A673 (cell line): ENCODE data around the gene KDM1A. TPM values are rescaled to one million over a fixed set of nuclear protein-coding genes. Genes with fewer than 3 reads are reported as not detected.
A peak's percentile ranks its signal among the peaks of the same experiment; 100 is the strongest.

Experiments
- Bru-seq: library from RNA; stranded (reverse); fragments of 400-500 nt; gene quantifications from one replicate; lab custom pipeline; 2021; lab: Mats Ljungman, UMichigan
- BruChase-seq, 2 experiments: library from RNA; stranded (reverse); fragments of 400-500 nt; gene quantifications; one replicate each; lab custom pipeline; 2021; lab: Mats Ljungman, UMichigan
- BruUV-seq: library from RNA; stranded (reverse); fragments of 400-500 nt; replicated peaks from 2 replicates; lab custom pipeline; 2021; lab: Mats Ljungman, UMichigan
- CTCF ChIA-PET: fragments of 300-600 bp; sonication (Branson Sonifier 250); formaldehyde crosslinking; loops from one replicate; lab custom pipeline; 2022; ENCODE audit warnings: antibody characterized with exemption; lab: Charles Lee
- POLR2A ChIA-PET: fragments of 300-600 bp; sonication (Branson Sonifier 250); formaldehyde crosslinking; loops from one replicate; lab custom pipeline; 2022; ENCODE audit warnings: antibody characterized with exemption; ENCODE audit not compliant: low non-redundant PET; lab: Charles Lee
- DNase-seq: peaks from one replicate; pipeline ENCODE4 v3.0.0-alpha.2; 2015; ENCODE audit warnings: low spot score
- H3K27ac ChIP-seq: fragments of 200-600 bp; sonication (generic); 2 replicates; pipeline ENCODE4 v1.5.1; 2016; ENCODE audit warnings: mixed run types, low read depth, mild to moderate bottlenecking, mixed read lengths, antibody characterized with exemption, low read length; ENCODE audit not compliant: poor library complexity, severe bottlenecking
- H3K27me3 ChIP-seq: fragments of 200-600 bp; sonication (generic); replicated peaks from 2 replicates; pipeline ENCODE4 v1.6.1; 2017; ENCODE audit warnings: mixed run types, low read depth, mild to moderate bottlenecking, mixed read lengths, antibody characterized with exemption, low read length; ENCODE audit not compliant: insufficient read depth, poor library complexity
- H3K36me3 ChIP-seq: fragments of 200-600 bp; sonication (generic); 2 replicates; pipeline ENCODE4 v1.6.1; 2016; ENCODE audit warnings: mixed run types, mild to moderate bottlenecking, mixed read lengths, antibody characterized with exemption, low read length; ENCODE audit not compliant: insufficient read depth, poor library complexity, severe bottlenecking
- H3K4me1 ChIP-seq: fragments of 200-600 bp; sonication (generic); 2 replicates; pipeline ENCODE4 v1.6.1; 2017; ENCODE audit warnings: mixed run types, mild to moderate bottlenecking, mixed read lengths, antibody characterized with exemption, low read length; ENCODE audit not compliant: insufficient read depth, poor library complexity, severe bottlenecking
- H3K4me3 ChIP-seq: fragments of 200-600 bp; sonication (generic); 2 replicates; pipeline ENCODE4 v1.5.1; 2016; ENCODE audit warnings: low read depth, mixed run types, mild to moderate bottlenecking, mixed read lengths, low read length; ENCODE audit not compliant: poor library complexity, severe bottlenecking
- H3K9me3 ChIP-seq: fragments of 200-600 bp; sonication (generic); 2 replicates; pipeline ENCODE4 v1.6.1; 2016; ENCODE audit warnings: mixed run types, low read depth, mild to moderate bottlenecking, mixed read lengths, antibody characterized with exemption, low read length; ENCODE audit not compliant: poor library complexity, severe bottlenecking
- CTCF ChIP-seq: fragments of 300-800, 200-600 bp; sonication (generic); conservative IDR thresholded peaks from 2 replicates; pipeline ENCODE4 v1.5.1; 2017; ENCODE audit warnings: low read depth, mild to moderate bottlenecking, antibody characterized with exemption, low read length, moderate library complexity, mixed read lengths
- EZH2 ChIP-seq: fragments of 200-600 bp; sonication (generic); IDR thresholded peaks from 2 replicates; pipeline ENCODE4 v1.6.1; 2017; ENCODE audit warnings: borderline replicate concordance, low read depth, mild to moderate bottlenecking, mixed read lengths, antibody characterized with exemption, low read length; ENCODE audit not compliant: poor library complexity, severe bottlenecking
- intact Hi-C: fragments of 100-400 bp; cut with micrococcal nuclease; formaldehyde crosslinking; loops from one replicate; pipeline ENCODE4 v1.10.0; 2022; ENCODE audit not compliant: unreplicated experiment
- long read RNA-seq: library from polyadenylated mRNA; stranded (forward); transcript quantifications from one replicate; pipeline ENCODE4 v2.0.0, GENCODE V29; 2022
- total RNA-seq: library from RNA; stranded (reverse); gene quantifications from 2 replicates; pipeline ENCODE4 v1.2.3, GENCODE V29; 2021

Gene KDM1A
- total RNA-seq, result 201 and 224 TPM in 2 replicates
- percentile 95 among the genes with signal in this experiment for Bru-seq, nascent RNA
- percentile 93 among the genes with signal in this experiment for BruChase-seq, experiment 1, labeled RNA remaining after a 2-hour chase
- percentile 92 among the genes with signal in this experiment for BruChase-seq, experiment 2, labeled RNA remaining after a 6-hour chase
- long read RNA-seq, transcript KDM1A-203 (19 exons, 3,039 nt), result minor isoform, 15 of 1,338 reads
- long read RNA-seq, transcript KDM1A-201 (19 exons, 3,033 nt), result major isoform, 744 of 1,338 reads
- long read RNA-seq, transcript KDM1A-206 (1 exons, 2,810 nt), result minor isoform, 15 of 1,338 reads
- long read RNA-seq, partial matches to known transcripts, result 34 of 1,338 reads
- long read RNA-seq, other reads (novel, unspliced or antisense), result 530 of 1,338 reads

DNA sequence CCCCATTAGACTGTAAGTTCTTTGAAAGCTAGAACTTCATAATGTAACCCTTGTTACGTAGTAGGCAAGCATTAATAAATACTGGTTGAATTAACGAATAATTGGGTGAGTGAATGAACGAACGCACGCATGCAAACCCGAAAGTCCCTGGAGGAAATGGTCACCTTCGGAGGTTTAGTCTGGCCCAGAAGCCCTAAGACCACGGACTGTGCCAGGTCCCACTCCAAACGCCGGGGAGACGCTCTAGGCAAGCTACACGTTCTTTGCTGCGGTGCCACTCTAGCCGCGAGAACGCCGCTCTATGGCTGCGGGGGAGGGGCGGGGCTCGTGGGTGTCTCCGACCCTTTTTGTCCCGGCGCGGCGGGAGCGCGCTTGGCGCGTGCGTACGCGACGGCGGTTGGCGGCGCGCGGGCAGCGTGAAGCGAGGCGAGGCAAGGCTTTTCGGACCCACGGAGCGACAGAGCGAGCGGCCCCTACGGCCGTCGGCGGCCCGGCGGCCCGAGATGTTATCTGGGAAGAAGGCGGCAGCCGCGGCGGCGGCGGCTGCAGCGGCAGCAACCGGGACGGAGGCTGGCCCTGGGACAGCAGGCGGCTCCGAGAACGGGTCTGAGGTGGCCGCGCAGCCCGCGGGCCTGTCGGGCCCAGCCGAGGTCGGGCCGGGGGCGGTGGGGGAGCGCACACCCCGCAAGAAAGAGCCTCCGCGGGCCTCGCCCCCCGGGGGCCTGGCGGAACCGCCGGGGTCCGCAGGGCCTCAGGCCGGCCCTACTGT is at the start of gene KDM1A:
Gene KDM1A, plus strand, starts transcription at position 375 of the 769 bp plus-strand sequence. Its CDS starts 129 bp downstream, at position 504.
- peaks cover 8% of the 10 kb centered on the region for H3K36me3 ChIP-seq
- POLR2A ChIA-PET, result no interaction called here
- H3K9me3 ChIP-seq, result peaks cover 11% of the 10 kb centered on the region
- BruUV-seq, result no TSS peak
- peak within 1 kb of the TSS; percentile 94 for H3K27ac ChIP-seq
- H3K27me3 ChIP-seq, result no peaks in the 10 kb centered on the region
- no peak for TF ChIP-seq EZH2
- peak; percentile 50 for TF ChIP-seq CTCF
- no peaks in the 10 kb centered on the region for H3K4me1 ChIP-seq
- CTCF ChIA-PET, result no interaction called here
- peak within 1 kb of the TSS; percentile 86 for H3K4me3 ChIP-seq
- peak; percentile 99 for DNase-seq
- intact Hi-C loops, result no loop called here

- no peak overlapping the region for H3K4me3 ChIP-seq
- no peaks in the 10 kb centered on the region for H3K27me3 ChIP-seq
- intact Hi-C loops, result loop anchor here (5.0 to 10.0 kb wide), 2 partner anchors 302 to 665 kb away; no protein-coding TSS in a partner anchor
- peaks cover 26% of the 10 kb centered on the region for H3K4me1 ChIP-seq
- peaks cover 5% of the 10 kb centered on the region for H3K9me3 ChIP-seq
- no peak overlapping the region for H3K27ac ChIP-seq
- no TSS peak for BruUV-seq
- TF ChIP-seq EZH2 (no peak), CTCF (no peak)
- POLR2A ChIA-PET, result no interaction called here
- DNase-seq, result no peak
- CTCF ChIA-PET, result interaction anchor here (0.7 kb wide), 1 partner anchor 1308 kb away, joined by 5 read pairs; no protein-coding TSS in a partner anchor
- H3K36me3 ChIP-seq, result no peaks in the 10 kb centered on the region
Observed at GRCh38 chr1:22970096-22970495, 49.2 kb upstream of the KDM1A start.

DNA sequence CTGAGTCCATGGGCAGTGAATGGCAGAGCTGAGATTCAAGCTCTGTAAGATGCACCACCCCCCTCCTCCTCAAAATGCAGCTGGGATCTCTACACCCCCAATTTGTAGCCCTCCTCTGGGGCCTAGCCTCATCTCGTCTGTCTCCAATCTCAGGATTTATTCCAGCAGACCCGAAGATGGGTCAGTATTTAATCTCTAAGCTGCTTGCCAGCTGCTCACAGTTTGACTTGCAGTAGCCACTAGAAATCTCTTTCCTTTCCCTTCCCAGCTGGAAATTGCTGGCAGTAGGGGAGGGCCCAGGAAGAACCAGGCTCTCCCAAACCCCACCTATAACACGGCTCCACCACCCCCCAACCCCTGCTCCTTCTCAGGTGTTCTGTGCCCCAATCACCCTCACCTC is 48.1 kb upstream of the KDM1A start:
- Histone ChIP-seq H3K27ac (no peak overlapping the region), H3K9me3 (peaks cover 4% of the 10 kb centered on the region), H3K36me3 (no peaks in the 10 kb centered on the region), H3K4me1 (peaks cover 26% of the 10 kb centered on the region), H3K4me3 (no peak overlapping the region), H3K27me3 (no peaks in the 10 kb centered on the region)
- no peak for TF ChIP-seq EZH2
- no peak for TF ChIP-seq CTCF
- no peak for DNase-seq
- CTCF ChIA-PET, result no interaction called here
- no TSS peak for BruUV-seq
- intact Hi-C loops, result loop anchor here (5.0 to 10.0 kb wide), 2 partner anchors 301 to 664 kb away; no protein-coding TSS in a partner anchor
- POLR2A ChIA-PET, result no interaction called here
